Measurements from ENCODE around the gene MAP3K21. TPM values are rescaled to one million over a fixed set of nuclear protein-coding genes. Genes with fewer than 3 reads are reported as not detected.

The MAP3K21 gene
- total and polyA plus RNA-seq, 2 of the 8 experiments (the other 6 are each of a cell fraction or from before 2014, with no cell fraction given): 21.2 to 21.8 TPM

DNA sequence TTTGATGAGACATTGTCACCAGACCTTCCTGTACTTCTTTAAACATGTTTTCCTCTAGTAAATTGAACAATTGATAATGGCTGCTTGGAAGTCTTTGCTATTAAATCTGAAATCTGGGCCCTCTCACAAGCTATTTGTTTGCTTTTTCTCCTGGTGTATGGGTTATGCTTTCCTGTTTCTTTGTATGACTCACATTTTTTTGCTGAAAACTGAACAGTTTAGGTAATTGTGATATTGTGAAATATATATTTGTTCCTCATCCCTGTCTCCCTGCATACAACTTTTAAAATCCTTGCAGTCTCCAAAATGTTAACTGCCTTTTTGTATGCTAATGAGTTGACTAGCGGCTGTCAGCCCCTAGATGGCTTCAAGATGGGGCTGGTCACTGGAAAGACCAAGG lies 61.6 kb downstream of the MAP3K21 start (continued):
- TF ChIP-seq, protein P1, sequence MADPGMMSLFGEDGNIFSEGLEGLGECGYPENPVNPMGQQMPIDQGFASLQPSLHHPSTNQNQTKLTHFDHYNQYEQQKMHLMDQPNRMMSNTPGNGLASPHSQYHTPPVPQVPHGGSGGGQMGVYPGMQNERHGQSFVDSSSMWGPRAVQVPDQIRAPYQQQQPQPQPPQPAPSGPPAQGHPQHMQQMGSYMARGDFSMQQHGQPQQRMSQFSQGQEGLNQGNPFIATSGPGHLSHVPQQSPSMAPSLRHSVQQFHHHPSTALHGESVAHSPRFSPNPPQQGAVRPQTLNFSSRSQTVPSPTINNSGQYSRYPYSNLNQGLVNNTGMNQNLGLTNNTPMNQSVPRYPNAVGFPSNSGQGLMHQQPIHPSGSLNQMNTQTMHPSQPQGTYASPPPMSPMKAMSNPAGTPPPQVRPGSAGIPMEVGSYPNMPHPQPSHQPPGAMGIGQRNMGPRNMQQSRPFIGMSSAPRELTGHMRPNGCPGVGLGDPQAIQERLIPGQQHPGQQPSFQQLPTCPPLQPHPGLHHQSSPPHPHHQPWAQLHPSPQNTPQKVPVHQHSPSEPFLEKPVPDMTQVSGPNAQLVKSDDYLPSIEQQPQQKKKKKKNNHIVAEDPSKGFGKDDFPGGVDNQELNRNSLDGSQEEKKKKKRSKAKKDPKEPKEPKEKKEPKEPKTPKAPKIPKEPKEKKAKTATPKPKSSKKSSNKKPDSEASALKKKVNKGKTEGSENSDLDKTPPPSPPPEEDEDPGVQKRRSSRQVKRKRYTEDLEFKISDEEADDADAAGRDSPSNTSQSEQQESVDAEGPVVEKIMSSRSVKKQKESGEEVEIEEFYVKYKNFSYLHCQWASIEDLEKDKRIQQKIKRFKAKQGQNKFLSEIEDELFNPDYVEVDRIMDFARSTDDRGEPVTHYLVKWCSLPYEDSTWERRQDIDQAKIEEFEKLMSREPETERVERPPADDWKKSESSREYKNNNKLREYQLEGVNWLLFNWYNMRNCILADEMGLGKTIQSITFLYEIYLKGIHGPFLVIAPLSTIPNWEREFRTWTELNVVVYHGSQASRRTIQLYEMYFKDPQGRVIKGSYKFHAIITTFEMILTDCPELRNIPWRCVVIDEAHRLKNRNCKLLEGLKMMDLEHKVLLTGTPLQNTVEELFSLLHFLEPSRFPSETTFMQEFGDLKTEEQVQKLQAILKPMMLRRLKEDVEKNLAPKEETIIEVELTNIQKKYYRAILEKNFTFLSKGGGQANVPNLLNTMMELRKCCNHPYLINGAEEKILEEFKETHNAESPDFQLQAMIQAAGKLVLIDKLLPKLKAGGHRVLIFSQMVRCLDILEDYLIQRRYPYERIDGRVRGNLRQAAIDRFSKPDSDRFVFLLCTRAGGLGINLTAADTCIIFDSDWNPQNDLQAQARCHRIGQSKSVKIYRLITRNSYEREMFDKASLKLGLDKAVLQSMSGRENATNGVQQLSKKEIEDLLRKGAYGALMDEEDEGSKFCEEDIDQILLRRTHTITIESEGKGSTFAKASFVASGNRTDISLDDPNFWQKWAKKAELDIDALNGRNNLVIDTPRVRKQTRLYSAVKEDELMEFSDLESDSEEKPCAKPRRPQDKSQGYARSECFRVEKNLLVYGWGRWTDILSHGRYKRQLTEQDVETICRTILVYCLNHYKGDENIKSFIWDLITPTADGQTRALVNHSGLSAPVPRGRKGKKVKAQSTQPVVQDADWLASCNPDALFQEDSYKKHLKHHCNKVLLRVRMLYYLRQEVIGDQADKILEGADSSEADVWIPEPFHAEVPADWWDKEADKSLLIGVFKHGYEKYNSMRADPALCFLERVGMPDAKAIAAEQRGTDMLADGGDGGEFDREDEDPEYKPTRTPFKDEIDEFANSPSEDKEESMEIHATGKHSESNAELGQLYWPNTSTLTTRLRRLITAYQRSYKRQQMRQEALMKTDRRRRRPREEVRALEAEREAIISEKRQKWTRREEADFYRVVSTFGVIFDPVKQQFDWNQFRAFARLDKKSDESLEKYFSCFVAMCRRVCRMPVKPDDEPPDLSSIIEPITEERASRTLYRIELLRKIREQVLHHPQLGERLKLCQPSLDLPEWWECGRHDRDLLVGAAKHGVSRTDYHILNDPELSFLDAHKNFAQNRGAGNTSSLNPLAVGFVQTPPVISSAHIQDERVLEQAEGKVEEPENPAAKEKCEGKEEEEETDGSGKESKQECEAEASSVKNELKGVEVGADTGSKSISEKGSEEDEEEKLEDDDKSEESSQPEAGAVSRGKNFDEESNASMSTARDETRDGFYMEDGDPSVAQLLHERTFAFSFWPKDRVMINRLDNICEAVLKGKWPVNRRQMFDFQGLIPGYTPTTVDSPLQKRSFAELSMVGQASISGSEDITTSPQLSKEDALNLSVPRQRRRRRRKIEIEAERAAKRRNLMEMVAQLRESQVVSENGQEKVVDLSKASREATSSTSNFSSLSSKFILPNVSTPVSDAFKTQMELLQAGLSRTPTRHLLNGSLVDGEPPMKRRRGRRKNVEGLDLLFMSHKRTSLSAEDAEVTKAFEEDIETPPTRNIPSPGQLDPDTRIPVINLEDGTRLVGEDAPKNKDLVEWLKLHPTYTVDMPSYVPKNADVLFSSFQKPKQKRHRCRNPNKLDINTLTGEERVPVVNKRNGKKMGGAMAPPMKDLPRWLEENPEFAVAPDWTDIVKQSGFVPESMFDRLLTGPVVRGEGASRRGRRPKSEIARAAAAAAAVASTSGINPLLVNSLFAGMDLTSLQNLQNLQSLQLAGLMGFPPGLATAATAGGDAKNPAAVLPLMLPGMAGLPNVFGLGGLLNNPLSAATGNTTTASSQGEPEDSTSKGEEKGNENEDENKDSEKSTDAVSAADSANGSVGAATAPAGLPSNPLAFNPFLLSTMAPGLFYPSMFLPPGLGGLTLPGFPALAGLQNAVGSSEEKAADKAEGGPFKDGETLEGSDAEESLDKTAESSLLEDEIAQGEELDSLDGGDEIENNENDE (IDR thresholded peaks at IDR 0.05; ENCODE audit: insufficient replicate concordance, low read length): no peak
- no peak for TF ChIP-seq SUZ12 (IDR thresholded peaks at IDR 0.05; ENCODE audit: low read length)

Measured in H1 (cell line).